Measurements from ENCODE around the gene RBM12. TPM values are rescaled to one million over a fixed set of nuclear protein-coding genes. Genes with fewer than 3 reads are reported as not detected.

The RBM12 gene
- total RNA-seq, 6 experiments from 2014 or later: 61.5 to 85.3 (median 78.7) TPM

- TF ChIP-seq CTCF (IDR thresholded peaks at IDR 0.05): peak; percentile 58
- Mint-ChIP-seq H3K9me3 (peaks cover 4% of the 10 kb centered on the region; the same call in 1 of the 2 replicates), H3K4me1 (ENCODE audit: low read depth) (peaks cover 63% of the 10 kb centered on the region), H3K4me3 (peak within 1 kb of the TSS; percentile 92), H3K27ac (peak within 1 kb of the TSS; percentile 99), H3K27me3 (ENCODE audit: insufficient read depth) (peaks cover 31% of the 10 kb centered on the region), H3K36me3 (ENCODE audit: low read depth) (peaks cover 53% of the 10 kb centered on the region)
- peak; percentile 77 for DNase-seq
Measured at GRCh38 chr20:35699127-35699956, 34.6 kb upstream of the RBM12 start, which contains the start of the genes NFS1 and ROMO1. Gene NFS1 (minus strand): TSS chr20:35699352. CDS start chr20:35699288, 64 bp downstream. Gene ROMO1 (plus strand): TSS chr20:35699405. CDS start chr20:35699633, 228 bp downstream.

GRCh38 chr20:35698298-35699126 is 33.8 kb upstream of the RBM12 start:
- H3K4me1 Mint-ChIP-seq (ENCODE audit: low read depth): peaks cover 55% of the 10 kb centered on the region
- no peak for DNase-seq
- H3K4me3 Mint-ChIP-seq: peak overlapping the region; percentile 92
- H3K36me3 Mint-ChIP-seq (ENCODE audit: low read depth): peaks cover 44% of the 10 kb centered on the region
- H3K27me3 Mint-ChIP-seq (ENCODE audit: insufficient read depth): peaks cover 31% of the 10 kb centered on the region
- peaks cover 4% of the 10 kb centered on the region; the same call in 1 of the 2 replicates for H3K9me3 Mint-ChIP-seq
- H3K27ac Mint-ChIP-seq: peak overlapping the region; percentile 84
- no peak for TF ChIP-seq CTCF (IDR thresholded peaks at IDR 0.05)

GRCh38 chr20:35697696-35698297 is 33.1 kb upstream of the RBM12 start:
- Mint-ChIP-seq H3K36me3 (ENCODE audit: low read depth) (peaks cover 40% of the 10 kb centered on the region), H3K27me3 (ENCODE audit: insufficient read depth) (peaks cover 29% of the 10 kb centered on the region), H3K27ac (peak overlapping the region; percentile 84), H3K9me3 (peaks cover 4% of the 10 kb centered on the region; the same call in 1 of the 2 replicates), H3K4me3 (peak overlapping the region; percentile 92), H3K4me1 (ENCODE audit: low read depth) (peaks cover 48% of the 10 kb centered on the region)
- no peak for TF ChIP-seq CTCF (IDR thresholded peaks at IDR 0.05)
- DNase-seq: no peak

- TF ChIP-seq CTCF (IDR thresholded peaks at IDR 0.05): no peak
- H3K9me3 Mint-ChIP-seq: peaks cover 4% of the 10 kb centered on the region; the same call in 1 of the 2 replicates
- DNase-seq: no peak
- no peak overlapping the region for H3K27ac Mint-ChIP-seq
- H3K27me3 Mint-ChIP-seq (ENCODE audit: insufficient read depth): peaks cover 16% of the 10 kb centered on the region
- peaks cover 26% of the 10 kb centered on the region for H3K36me3 Mint-ChIP-seq (ENCODE audit: low read depth)
- H3K4me1 Mint-ChIP-seq (ENCODE audit: low read depth): peaks cover 33% of the 10 kb centered on the region
- no peak overlapping the region for H3K4me3 Mint-ChIP-seq
Measured at GRCh38 chr20:35695978-35696377, 31.3 kb upstream of the RBM12 start.

GRCh38 chr20:35695245-35695749 is 30.6 kb upstream of the RBM12 start:
- H3K4me3 Mint-ChIP-seq: no peak overlapping the region; the same call in 1 of the 2 replicates
- TF ChIP-seq CTCF (IDR thresholded peaks at IDR 0.05): 0 out of 2 replicates have a peak, but pooled peaks have one; percentile 16
- 0 out of 2 replicates have a peak overlapping the region, but pooled peaks have one; percentile 10 for H3K27ac Mint-ChIP-seq
- H3K4me1 Mint-ChIP-seq (ENCODE audit: low read depth): peaks cover 26% of the 10 kb centered on the region
- H3K27me3 Mint-ChIP-seq (ENCODE audit: insufficient read depth): peaks cover 13% of the 10 kb centered on the region
- peaks cover 21% of the 10 kb centered on the region for H3K36me3 Mint-ChIP-seq (ENCODE audit: low read depth)
- peaks cover 4% of the 10 kb centered on the region; the same call in 1 of the 2 replicates for H3K9me3 Mint-ChIP-seq
- DNase-seq: no peak
